Stimulated activated CD8-positive, alpha-beta memory T cell treated with anti-CD3 and anti-CD28 coated beads, Interleukin-15, amount 100 ng/mL, for 48 hours (primary cell): ENCODE data around the gene RPH3AL.
"Not testable (repeated sequence)": the region's sequence is repeated elsewhere in the genome, so short reads cannot be mapped to it uniquely, and the experiment has no call there.

Source experiments
- DNase-seq, 2 donors: peaks; one replicate each; pipeline ENCODE4 v3.0.0-alpha.2; 2020; ENCODE audit warnings: low read depth in 2 of 2

Gene RPH3AL

DNA sequence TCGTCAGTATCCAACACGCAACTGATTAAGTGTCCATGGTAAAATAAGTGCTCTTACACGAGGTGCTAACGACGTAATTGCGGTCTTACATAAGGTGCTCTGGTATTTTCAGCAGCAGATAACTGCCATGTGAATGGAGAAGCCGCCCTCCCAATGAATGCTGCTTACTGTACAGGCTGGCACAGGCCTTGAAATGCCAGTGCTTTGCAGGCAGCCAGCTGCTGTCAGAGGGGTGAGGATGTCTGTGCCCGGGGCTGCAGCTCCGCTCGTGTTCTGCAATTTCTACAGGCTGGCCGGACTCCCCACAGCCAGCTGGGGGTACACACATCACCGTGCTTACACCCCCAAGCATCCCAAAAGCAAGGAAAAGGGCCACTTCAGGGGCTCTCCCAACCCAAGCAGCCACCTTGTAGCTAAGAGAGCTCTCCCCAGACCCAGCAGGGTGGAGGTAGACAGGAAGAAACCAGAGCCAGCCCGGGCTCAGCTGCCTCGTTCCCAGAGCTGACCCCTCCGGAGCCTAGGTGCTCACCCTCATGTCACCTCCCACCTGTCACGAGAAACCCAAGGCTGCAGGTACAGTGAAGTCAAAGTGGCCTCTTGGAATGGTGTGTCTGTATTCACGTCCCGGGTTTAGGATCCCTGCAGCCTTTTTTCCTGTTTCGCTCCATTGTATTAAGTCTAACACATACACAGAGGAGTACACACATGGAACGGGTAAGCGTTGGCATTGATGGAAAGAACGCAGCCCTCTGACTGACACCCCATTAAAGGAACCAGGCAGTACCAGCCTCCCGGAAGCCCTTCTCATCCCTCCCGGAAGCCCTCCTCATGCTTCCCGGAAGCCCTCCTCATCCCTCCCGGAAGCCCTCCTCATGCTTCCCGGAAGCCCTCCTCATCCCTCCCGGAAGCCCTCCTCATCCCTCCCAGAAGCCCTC, 27.2 kb upstream of the RPH3AL start:
- no peak for DNase-seq

DNA sequence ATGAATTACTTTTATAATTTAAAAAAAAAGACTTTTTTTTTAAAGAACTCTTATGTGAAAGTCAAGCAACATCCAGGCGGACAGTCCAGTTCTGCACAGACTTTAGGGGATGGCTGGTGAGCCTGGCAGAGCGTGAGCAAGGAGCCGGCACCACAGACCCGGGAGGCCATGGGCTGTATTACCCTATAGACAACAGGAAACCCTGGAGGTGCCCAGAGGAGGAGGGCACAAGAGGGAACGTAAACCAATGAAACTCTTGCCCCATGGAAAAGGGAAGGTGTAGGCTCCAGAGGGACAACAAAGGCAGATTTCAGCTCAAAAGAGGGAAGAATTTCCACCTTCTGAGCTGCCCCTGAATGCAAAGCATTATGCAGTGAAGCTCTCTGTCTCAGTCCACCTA, 25.5 kb upstream of the RPH3AL start:
- DNase-seq = no peak

DNA sequence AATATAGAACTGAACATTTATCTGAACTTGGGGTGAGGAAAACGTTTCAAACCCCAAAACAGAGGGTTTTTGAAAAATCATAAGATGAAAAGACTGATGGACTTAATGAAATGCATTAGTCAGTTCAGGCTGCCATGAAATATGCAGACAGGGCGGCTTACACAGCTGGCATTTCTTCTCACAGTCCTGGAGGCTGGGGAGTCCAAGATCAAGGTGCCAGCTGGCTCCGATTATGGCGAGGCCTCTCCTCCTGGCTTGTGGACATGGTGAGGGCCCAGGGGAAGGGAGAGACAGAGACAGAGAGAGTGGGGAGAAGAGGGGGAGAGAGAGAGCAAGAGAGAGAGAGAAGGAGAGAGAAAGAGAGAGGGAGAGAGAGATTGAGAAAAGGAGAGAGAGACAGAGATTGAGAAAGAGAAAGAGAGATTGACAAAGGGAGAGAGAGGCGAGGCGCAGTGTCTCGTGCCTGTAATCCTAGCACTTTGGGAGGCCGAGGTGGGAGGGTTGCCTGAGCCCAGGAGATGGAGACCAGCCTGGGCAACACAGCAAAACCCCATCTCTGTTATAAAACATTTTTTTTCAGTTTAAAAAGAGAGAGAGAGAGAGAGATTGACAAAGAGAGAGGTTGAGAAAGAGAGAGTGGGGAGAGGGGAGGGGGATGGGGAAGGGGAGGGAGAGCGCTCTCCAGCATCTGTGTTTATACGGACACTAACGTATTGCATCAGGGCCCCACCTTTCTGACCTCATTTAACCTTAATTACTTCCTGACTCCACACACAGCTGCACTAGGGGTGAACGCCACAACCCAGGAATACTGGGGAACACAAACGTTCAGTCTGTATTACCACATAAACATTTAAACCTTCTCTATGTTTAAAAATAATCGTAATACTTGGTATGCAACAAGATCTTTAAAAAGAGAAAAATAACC, 24.6 kb upstream of the RPH3AL start:
- no peak for DNase-seq

DNA sequence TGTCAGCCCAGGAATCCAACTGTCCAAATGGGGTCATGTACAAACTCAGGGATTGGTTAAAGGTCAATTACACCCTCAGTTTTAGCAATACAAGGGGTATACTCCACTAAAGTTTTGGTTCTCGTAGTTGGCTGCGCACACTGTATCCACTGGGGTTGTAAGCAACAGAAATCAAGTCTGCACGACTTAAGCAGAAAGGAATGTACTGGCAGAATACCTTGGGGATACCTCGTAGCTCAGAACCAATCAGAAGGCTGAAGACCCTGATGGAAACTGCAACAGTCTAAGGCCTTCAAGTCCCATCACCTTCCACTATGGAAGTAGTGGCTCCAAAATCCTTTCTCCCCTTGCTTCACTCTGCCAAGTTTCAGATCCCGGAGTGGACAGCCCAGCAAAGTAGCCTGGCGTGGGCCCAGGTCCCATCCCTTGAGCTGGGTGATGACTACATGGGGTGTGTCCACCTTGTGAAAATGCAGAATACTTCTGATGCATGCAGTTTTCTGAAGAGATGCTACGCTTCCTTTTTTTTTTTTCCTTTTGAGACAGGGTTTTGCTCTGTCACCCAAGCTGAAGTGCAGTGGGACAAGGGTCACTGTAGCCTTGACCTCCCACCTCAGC, 21.1 kb upstream of the RPH3AL start:
- no peak for DNase-seq

DNA sequence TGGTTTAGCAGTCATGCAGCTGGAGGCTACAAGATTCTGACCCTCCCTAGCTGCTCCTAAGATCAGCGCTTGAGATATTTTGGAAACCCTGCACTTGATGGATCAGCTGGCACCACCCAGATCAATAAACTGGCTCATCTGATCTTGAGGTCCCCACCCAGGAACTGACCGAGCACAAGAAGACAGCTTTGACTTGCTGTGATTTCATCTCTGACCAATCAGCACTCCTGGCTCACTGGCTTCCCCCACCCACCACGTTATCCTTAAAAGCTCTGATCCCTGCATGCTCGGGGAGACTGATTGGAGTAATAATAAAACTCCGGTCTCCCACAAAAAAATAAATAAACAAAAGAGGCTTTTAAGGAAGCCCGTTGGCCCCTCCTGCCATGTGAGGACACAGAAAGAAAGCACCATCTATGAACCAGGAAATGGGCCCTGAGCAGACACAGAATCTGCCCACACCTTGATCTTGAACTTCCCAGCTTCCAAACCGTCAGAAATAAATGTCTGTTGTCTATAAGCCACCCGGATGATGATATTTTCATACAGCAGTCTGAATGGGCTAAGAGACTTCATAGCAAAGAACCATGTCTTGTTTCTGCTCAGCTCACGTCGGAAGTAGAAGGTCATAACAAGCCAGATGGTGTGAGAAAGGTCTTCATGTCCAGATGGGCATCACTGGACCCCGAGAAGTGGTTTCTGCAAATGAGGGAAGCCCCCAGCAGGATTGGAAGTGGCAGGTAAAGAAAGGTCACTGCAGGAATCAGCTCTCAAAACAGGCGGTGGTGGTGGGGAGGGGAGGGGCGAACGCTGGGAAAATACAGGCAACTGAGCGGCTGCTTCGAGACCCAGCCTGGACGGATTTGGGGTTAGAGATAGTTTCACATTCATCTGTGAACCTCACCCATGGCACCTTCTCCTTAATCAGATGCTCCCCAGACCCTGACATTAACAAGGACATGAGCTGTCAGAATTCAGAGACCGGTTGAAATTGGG, 19.8 kb upstream of the RPH3AL start:
- no peak for DNase-seq

DNA sequence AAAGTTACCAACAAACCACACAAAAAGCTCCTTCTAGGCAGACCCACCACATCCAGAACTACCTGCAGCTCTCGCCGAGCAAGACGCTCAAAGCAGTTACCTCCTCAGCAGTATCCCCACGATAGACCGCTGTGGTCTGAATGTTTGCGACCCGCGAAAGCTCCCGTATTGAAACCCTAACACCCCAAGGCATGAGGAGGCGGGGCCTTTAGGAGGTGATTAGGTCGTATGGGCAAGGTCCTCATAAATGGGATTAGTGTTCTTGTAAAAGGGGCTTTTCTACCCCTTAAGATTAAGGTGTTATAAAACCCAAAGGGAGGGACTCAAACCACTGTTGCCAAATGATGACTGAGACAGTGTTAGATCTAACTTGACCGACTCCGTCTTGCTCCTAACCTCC, 19.0 kb upstream of the RPH3AL start:
- no peak for DNase-seq

DNA sequence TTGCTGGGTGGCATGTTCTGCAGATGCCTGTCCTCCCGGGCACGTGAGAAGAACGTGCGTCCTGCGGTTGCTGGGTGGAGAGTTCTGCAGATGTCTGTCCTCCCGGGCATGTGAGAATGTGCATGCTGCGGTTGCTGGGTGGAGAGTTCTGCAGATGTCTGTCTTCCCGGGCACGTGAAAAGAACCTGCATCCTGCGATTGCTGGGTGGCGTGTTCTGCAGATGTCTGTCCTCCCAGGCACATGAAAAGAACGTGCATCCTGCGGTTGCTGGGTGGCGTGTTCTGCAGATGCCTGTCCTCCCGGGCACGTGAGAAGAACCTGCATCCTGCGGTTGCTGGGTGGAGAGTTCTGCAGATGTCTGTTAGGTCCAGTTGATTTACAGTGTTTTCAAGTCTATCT, 15.0 kb upstream of the RPH3AL start:
- DNase-seq = not testable (repeated sequence)

DNA sequence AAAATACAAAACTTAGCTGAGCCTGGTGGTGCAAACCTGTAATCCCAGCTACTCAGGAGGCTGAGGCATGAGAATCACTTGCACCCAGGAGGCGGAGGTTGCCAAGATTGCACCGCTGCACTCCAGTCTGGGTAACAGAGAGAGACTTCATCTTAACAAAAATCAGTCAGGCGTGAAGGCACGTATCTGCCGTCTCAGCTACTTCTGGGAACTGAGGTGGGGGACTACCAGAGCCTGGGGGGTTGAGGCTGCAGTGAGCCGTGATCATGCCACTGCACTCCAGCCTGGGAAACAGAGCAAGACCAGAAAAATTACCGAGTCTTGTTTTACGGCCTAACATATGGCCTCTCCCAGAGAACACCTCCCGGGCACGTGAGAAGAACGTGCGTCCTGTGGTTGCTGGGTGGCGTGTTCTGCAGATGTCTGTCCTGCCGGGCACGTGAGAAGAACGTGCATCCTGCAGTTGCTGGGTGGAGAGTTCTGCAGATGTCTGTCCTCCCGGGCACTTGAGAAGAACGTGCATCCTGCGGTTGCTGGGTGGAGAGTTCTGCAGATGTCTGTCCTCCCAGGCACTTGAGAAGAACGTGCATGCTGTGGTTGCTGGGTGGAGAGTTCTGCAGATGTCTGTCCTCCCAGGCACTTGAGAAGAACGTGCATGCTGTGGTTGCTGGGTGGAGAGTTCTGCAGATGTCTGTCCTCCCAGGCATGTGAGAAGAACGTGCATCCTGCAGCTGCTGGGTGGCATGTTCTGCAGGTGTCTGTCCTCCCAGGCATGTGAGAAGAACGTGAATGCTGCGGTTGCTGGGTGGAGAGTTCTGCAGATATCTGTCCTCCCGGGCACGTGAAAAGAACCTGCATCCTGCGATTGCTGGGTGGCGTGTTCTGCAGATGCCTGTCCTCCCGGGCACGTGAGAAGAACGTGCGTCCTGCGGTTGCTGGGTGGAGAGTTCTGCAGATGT, 14.3 kb upstream of the RPH3AL start:
- not testable (repeated sequence) for DNase-seq

DNA sequence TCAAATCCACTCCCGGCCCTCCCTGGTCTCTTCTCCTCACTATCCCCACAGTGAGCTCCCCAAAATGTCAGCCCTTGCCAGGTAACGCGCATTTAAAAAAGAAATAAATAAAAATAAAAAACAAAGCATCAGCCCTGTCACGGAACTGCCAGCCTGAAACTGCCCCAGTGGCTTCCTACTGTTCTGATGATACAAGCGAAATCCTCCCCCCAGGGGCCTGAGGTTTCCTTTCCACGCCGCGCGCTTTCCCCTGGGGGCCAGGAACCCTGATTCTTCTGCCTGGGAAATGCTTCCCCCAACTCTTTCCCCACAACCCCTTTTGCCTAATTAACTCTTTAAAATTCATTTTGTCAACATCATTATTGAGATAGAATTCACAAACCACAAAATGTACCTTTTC, 12.2 kb upstream of the RPH3AL start:
- no peak for DNase-seq

DNA sequence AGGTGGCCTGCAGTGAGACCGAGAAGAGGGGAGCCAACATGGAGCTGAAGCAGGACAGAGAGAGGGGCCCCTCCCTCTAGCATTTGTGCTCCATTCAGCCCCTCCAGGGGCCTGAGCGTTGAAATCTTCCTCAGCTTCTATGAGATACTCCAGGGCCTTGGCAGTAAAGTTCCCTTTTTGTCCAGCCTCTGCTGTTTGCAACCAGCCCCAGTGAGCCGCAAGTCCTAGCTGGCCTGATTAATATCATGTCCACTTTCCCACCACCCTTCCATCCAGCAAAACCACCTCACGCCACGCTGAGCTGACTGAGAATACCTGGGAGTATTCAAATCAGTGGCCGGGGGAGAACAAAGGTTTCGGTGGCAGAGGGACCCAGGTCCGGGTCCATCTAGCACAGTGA, 11.7 kb upstream of the RPH3AL start:
- no peak for DNase-seq

DNA sequence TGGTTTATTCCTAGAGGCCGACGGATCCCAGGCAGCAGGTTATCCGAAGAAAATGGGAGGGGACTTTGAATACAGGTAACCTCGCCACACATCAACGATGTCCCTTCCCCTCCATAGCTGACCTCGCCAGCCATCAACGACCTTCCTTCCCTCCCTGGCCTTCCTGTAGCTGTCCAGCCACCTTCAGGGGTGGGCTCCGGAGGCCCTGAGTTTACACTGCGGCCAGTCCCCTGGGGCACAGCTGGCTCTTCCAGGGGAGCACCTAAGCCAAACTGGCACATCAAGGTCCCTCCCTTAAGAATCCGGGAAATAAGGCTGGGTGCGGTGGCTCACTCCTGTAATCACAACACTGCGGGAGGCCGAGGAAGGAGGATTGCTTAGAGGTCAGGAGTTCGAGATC, 10.1 kb upstream of the RPH3AL start:
- DNase-seq = no peak

DNA sequence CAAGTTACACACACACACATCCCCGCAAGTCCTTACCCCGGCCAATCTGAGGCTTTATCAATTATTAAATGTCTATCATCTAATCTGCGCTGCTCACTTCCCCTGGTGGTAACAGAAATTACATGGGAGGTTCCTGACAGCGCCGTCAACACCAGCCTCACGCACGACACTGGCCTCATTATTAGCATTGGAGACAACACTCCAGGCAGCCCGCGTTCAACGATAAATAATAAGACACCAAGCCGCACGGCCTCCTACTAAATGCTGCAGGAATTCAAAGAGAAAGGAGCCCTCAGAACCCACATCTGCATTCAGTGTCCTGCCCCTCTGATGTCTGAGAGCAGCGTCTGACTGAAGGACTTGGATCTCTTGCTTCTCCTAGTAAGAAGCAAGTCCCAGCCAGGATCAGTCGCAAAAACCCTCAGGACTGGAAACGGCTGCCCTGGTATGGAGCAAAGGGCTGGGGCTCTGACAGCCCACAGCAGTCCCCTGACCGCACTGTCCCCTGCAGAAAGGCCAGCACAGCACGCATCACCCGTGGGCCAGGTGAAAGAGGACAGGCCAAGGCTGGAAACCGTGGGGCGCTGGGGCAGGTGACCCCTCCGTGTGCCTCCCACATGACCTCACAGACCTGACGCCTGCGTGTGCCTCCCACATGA, 7.6 kb upstream of the RPH3AL start:
- no peak for DNase-seq

DNA sequence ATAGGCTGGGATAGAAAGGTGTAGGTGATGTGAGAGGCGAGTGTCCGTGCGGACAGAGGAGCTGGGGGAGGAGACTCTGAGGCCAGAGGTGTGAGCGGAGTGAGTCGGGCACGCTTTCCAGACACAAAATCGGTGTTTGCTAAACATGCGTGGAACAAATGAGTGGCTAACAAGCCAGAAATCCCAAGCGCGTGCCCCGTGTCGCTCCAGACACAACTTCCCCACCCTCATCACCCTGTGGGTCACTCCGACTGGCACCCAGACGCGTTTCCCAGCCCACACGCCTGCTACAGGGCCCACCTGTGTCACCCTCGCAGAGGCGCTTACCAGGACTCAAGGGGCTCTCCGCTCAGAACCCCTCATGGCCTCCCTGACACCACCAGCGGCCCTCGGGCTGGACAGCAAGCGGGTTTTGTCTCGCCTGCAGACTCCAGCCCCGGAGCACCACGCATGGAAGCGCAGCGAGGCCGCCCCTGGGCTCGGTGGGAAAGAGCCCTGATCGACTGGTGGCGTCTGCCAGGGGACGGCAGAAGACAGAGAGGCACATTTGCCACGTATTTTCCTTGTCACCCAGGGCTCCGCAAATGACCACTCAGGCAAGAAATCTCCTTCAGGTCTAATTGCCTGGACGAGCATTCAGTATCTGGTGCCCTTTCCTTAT, 6.0 kb upstream of the RPH3AL start:
- DNase-seq = no peak

DNA sequence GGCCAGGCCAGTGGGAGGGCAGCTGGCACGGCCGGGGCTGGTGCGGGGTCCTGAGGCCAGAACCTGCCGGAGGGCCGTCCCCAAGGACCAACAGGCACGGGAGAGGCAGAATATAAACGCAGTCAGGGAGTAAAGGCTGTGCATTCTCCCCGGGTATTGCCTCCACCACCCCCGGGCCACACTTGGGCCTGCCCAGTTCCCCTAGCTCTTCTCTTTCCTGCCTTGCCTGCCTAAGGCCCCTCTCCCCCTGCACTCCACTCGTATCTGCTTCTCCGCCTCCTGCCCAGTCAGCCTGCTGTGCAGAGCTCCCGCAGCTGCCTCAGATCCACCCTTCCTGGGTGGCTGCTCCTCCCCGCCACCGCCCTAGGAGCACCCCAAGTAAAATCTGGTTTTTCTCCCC, 5.0 kb upstream of the RPH3AL start:
- DNase-seq = no peak

DNA sequence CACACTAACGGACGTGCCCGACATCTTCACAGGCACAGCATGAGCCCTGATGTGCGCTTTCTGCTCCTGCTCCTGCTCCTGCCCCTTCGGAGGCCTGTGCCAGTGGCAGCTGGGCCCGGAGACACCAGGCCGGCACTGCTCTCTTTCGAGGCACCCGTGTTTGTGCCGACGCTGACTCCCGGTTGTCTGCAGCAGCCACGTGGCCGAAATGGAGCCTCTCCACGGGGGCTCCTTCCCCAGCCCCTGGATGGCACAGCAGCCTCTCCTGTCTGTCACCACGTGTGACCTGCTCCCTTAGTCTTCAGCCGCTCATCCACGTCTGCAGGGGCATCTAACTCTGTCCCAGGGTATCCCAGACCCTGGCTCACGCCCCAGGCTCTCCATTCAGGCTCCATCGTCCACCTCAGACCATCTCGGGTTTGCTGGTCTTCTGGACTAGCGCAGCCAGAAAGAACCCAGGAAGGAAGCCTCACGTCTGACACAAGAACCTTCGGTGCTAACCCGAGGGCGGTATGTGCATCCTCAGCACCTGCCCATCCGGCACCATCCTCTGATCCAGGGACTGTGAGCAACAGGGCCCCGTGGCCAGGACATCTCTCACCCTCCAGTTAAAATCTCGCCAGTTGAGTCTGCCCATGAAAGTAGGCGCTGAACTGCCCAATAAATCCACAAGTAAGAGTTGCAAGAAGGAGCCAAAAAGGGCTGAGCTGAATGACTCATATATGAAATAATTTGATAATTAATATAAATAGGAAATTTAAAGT, 4.2 kb upstream of the RPH3AL start:
- DNase-seq = no peak

DNA sequence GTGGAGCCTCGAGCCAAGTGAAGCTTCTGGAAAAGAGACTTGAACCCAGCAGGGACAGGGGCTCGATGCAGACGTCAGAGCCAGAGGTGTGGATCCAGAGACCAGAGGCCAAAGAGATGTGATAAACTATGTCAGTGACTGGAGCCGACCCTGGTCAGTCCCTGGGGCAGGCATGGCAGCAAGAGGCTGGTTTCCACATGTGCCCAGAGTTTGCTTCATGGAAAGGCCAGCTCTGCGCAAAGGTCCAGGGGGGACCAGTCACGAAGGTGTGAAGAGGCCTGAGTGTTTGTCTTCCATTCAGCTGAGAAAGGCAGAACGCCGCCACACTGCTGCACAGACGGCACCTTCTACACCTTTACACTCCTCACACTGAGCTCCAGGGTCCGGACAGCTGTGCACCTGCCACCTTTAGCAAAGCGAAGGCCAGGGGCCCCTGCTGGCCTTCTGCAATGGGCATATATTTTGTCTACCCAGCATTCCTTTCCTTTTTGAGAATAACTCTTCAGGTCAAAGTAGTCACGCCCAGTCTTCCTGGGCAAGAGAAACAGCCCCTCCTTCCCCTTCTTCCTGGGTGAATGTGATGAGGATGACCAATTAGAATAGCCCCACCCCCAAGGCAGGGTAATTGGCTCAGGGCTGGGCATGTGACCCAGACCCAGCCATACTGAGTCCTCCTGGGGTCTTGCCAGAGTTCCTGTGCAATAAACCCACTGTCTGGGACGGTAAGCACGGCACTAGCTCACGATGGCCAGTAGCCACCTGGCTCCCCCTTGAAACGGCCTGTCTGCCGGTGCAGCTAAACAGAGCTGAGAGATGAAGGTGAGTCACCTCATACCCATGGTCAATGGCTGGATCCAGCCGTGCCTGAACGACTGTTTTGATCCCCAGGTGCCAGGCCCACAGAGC, 2.3 kb upstream of the RPH3AL start:
- no peak for DNase-seq

DNA sequence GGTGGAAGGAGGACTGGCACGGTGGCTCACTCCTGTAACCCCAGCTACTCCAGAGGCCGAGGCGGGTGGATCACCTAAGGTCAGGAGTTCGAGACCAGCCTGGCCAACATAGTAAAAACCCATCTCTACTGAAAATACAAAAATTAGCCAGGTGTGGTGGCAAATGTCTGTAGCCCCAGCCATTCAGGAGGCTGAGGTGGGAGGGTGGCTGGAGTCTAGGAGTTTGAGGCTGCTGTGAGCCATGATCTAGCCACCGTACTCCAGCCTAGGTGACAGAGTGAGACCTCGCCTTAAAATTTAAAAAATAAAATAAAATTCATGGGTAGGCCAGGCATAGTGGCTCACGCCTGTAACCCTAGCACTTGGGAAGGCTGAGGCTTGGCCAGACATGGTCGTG, 1.2 kb upstream of the RPH3AL start:
- DNase-seq = no peak
